WTC11 (cell line): ENCODE data around the gene MACROH2A2. TPM values are rescaled to one million over a fixed set of nuclear protein-coding genes. Genes with fewer than 3 reads are reported as not detected.

Experiments used
- ATAC-seq: fragments of 200-7000 bp; cut with Tn5 transposase; 2 replicates; pipeline ENCODE4 v1.10.0; 2021; ENCODE audit warnings: mild to moderate bottlenecking, moderate library complexity
- CTCF ChIA-PET: fragments of 300-600 bp; sonication (Branson Sonifier 250); formaldehyde crosslinking; loops from one replicate; lab custom pipeline; 2021; ENCODE audit warnings: antibody characterized with exemption; lab: Charles Lee
- POLR2A ChIA-PET: fragments of 350-600 bp; sonication (Branson Sonifier 250); formaldehyde crosslinking; loops from one replicate; lab custom pipeline; 2021; ENCODE audit warnings: antibody characterized with exemption; lab: Charles Lee
- DNase-seq: peaks from one replicate; pipeline ENCODE4 v3.0.0; 2021; ENCODE audit warnings: low spot score
- H3K27ac Mint-ChIP-seq: 2 replicates; pipeline ENCODE4 v1.8.0; 2021; ENCODE audit warnings: mixed read lengths
- H3K27me3 Mint-ChIP-seq: 2 replicates; pipeline ENCODE4 v1.8.0; 2021; ENCODE audit warnings: low read depth, mild to moderate bottlenecking, moderate library complexity, mixed read lengths
- H3K36me3 Mint-ChIP-seq: 2 replicates; pipeline ENCODE4 v1.8.0; 2021; ENCODE audit warnings: mixed read lengths
- H3K4me1 Mint-ChIP-seq: 2 replicates; pipeline ENCODE4 v1.8.0; 2022; ENCODE audit warnings: mixed read lengths
- H3K4me3 Mint-ChIP-seq: 2 replicates; pipeline ENCODE4 v1.8.0; 2021; ENCODE audit warnings: mild to moderate bottlenecking, moderate library complexity, mixed read lengths
- H3K9me3 Mint-ChIP-seq: 2 replicates; pipeline ENCODE4 v1.8.0; 2021; ENCODE audit warnings: mixed read lengths
- ATF6 ChIP-seq: sonication (generic); formaldehyde crosslinking; IDR thresholded peaks from 2 replicates; pipeline ENCODE4 v1.8.1; 2023; ENCODE audit warnings: mild to moderate bottlenecking, missing genetic modification reagents
- CREM ChIP-seq: sonication (generic); formaldehyde crosslinking; IDR thresholded peaks from 2 replicates; pipeline ENCODE4 v1.8.1; 2022; ENCODE audit warnings: mild to moderate bottlenecking, missing genetic modification reagents, moderate library complexity
- E2F5 ChIP-seq: sonication (generic); formaldehyde crosslinking; IDR thresholded peaks from 2 replicates; pipeline ENCODE4 v1.8.1; 2022; ENCODE audit warnings: mild to moderate bottlenecking, moderate library complexity, missing genetic modification reagents
- ERG ChIP-seq: fragments of 250-450 bp; sonication (Bioruptor Pico); IDR thresholded peaks from 2 replicates; pipeline ENCODE4 v1.8.0; 2021; ENCODE audit warnings: mild to moderate bottlenecking
- ESRRA ChIP-seq: sonication (generic); formaldehyde crosslinking; IDR thresholded peaks from 2 replicates; pipeline ENCODE4 v1.8.1; 2022; ENCODE audit warnings: mild to moderate bottlenecking, missing genetic modification reagents, borderline replicate concordance
- ETV6 ChIP-seq: sonication (generic); formaldehyde crosslinking; IDR thresholded peaks from 2 replicates; pipeline ENCODE4 v1.8.1; 2022; ENCODE audit warnings: mild to moderate bottlenecking, missing genetic modification reagents
- FOXJ3 ChIP-seq: sonication (generic); formaldehyde crosslinking; IDR thresholded peaks from 2 replicates; pipeline ENCODE4 v1.9.0; 2021; ENCODE audit warnings: missing genetic modification reagents, mild to moderate bottlenecking, borderline replicate concordance
- FOXK1 ChIP-seq: sonication (generic); formaldehyde crosslinking; IDR thresholded peaks from 2 replicates; pipeline ENCODE4 v1.8.0; 2022; ENCODE audit warnings: mild to moderate bottlenecking, moderate library complexity, missing genetic modification reagents
- HMGXB4 ChIP-seq: sonication (generic); formaldehyde crosslinking; IDR thresholded peaks from 2 replicates; pipeline ENCODE4 v1.8.1; 2023; ENCODE audit warnings: mild to moderate bottlenecking, moderate library complexity, missing genetic modification reagents
- MAX ChIP-seq: sonication (generic); formaldehyde crosslinking; IDR thresholded peaks from 2 replicates; pipeline ENCODE4 v1.8.0; 2022; ENCODE audit warnings: mild to moderate bottlenecking, missing genetic modification reagents
- MYBL2 ChIP-seq: sonication (generic); formaldehyde crosslinking; IDR thresholded peaks from 2 replicates; pipeline ENCODE4 v1.8.1; 2023; ENCODE audit warnings: mild to moderate bottlenecking, moderate library complexity, missing genetic modification reagents
- PRRX2 ChIP-seq: fragments of 250-450 bp; sonication (Bioruptor Pico); IDR thresholded peaks from 2 replicates; pipeline ENCODE4 v1.8.0; 2021; ENCODE audit warnings: mild to moderate bottlenecking
- RORB ChIP-seq: fragments of 250-450 bp; sonication (Bioruptor Pico); IDR thresholded peaks from 2 replicates; pipeline ENCODE4 v1.9.0; 2021; ENCODE audit warnings: mild to moderate bottlenecking
- SMAD4 ChIP-seq: sonication (generic); formaldehyde crosslinking; IDR thresholded peaks from 2 replicates; pipeline ENCODE4 v1.8.0; 2022; ENCODE audit warnings: mild to moderate bottlenecking, missing genetic modification reagents
- SOX15 ChIP-seq: fragments of 250-450 bp; sonication (Bioruptor Pico); IDR thresholded peaks from 2 replicates; pipeline ENCODE4 v1.9.0; 2021; ENCODE audit warnings: mild to moderate bottlenecking
- SP1 ChIP-seq: sonication (generic); formaldehyde crosslinking; conservative IDR thresholded peaks from 2 replicates; pipeline ENCODE4 v1.8.1; 2022; ENCODE audit warnings: missing genetic modification reagents
- TP53 ChIP-seq: sonication (generic); formaldehyde crosslinking; IDR thresholded peaks from 2 replicates; pipeline ENCODE4 v1.8.1; 2023; ENCODE audit warnings: mild to moderate bottlenecking, missing genetic modification reagents
- USF1 ChIP-seq: sonication (generic); formaldehyde crosslinking; IDR thresholded peaks from 2 replicates; pipeline ENCODE4 v1.8.0; 2022; ENCODE audit warnings: mild to moderate bottlenecking, missing genetic modification reagents
- USF2 ChIP-seq: sonication (generic); formaldehyde crosslinking; IDR thresholded peaks from 2 replicates; pipeline ENCODE4 v1.8.1; 2023; ENCODE audit warnings: mild to moderate bottlenecking, missing genetic modification reagents, moderate library complexity
- ZBTB43 ChIP-seq: sonication (generic); formaldehyde crosslinking; IDR thresholded peaks from 2 replicates; pipeline ENCODE4 v1.8.1; 2023; ENCODE audit warnings: mild to moderate bottlenecking, missing genetic modification reagents
- ZNF121 ChIP-seq: sonication (generic); formaldehyde crosslinking; IDR thresholded peaks from 2 replicates; pipeline ENCODE4 v1.8.0; 2023; ENCODE audit warnings: missing genetic modification reagents
- ZNF138 ChIP-seq: sonication (generic); formaldehyde crosslinking; conservative IDR thresholded peaks from 2 replicates; pipeline ENCODE4 v1.8.1; 2022; ENCODE audit warnings: mild to moderate bottlenecking, moderate library complexity, missing genetic modification reagents
- ZNF396 ChIP-seq: fragments of 250-450 bp; sonication (Bioruptor Pico); IDR thresholded peaks from 2 replicates; pipeline ENCODE4 v1.8.0; 2021; ENCODE audit warnings: mild to moderate bottlenecking, moderate library complexity, borderline replicate concordance
- ZNF416 ChIP-seq: fragments of 250-450 bp; sonication (Bioruptor Pico); IDR thresholded peaks from 2 replicates; pipeline ENCODE4 v1.9.0; 2021; ENCODE audit warnings: mild to moderate bottlenecking, inconsistent platforms
- ZNF423 ChIP-seq: fragments of 250-450 bp; sonication (Bioruptor Pico); IDR thresholded peaks from 2 replicates; pipeline ENCODE4 v2.1.2; 2022; ENCODE audit warnings: mild to moderate bottlenecking, moderate library complexity
- total RNA-seq: library from RNA; stranded (reverse); gene quantifications from 3 replicates; pipeline ENCODE4 v1.2.3, GENCODE V29; 2021

MACROH2A2 gene
- total RNA-seq, 1 experiment from 2014 or later: 35.4 TPM

- ChIA-PET POLR2A (interaction anchor here (0.6 to 1.8 kb wide), 18 partner anchors 10 to 1510 kb away, joined by 3 to 19 read pairs (median 4); partner anchors contain the start of gene SAR1A), CTCF (interaction anchor here (0.6 to 4.0 kb wide), 71 partner anchors 9 to 697 kb away, joined by 3 to 79 read pairs (median 4); partner anchors contain the start of genes MACROH2A2, NPFFR1, PPA1 and SAR1A)
- no peaks in the 10 kb centered on the region for H3K27me3 Mint-ChIP-seq
- H3K36me3 Mint-ChIP-seq: peaks cover 12% of the 10 kb centered on the region
- peak within 1 kb of the TSS; percentile 96 for H3K27ac Mint-ChIP-seq
- peaks cover 16% of the 10 kb centered on the region for H3K4me1 Mint-ChIP-seq
- peak within 1 kb of the TSS; percentile 78 for H3K4me3 Mint-ChIP-seq
- DNase-seq: peak; percentile 98
- peak; percentile 93 for ATAC-seq
- no peaks in the 10 kb centered on the region for H3K9me3 Mint-ChIP-seq
- TF ChIP-seq MAX (CRISPR knock-in tag) (peak; percentile 77), ZNF423 (CRISPR knock-in tag) (no peak), MYBL2 (CRISPR knock-in tag) (peak; percentile 58; the same call in 1 of the 2 replicates), ZNF138 (CRISPR knock-in tag) (peak; percentile 34; the same call in 1 of the 2 replicates), ESRRA (peak; percentile 80; the same call in 1 of the 2 replicates), SOX15 (CRISPR knock-in tag) (no peak), PRRX2 (CRISPR knock-in tag) (no peak), HMGXB4 (CRISPR knock-in tag) (peak; percentile 87), USF1 (CRISPR knock-in tag) (0 out of 2 replicates have a peak, but pooled peaks have one; percentile 21), USF2 (CRISPR knock-in tag) (0 out of 2 replicates have a peak, but pooled peaks have one; percentile 10), SP1 (CRISPR knock-in tag) (peak; percentile 16; the same call in 1 of the 2 replicates), ZNF121 (CRISPR knock-in tag) (0 out of 2 replicates have a peak, but pooled peaks have one; percentile 13), ETV6 (CRISPR knock-in tag) (peak; percentile 33; the same call in 1 of the 2 replicates), ERG (peak; percentile 69; the same call in 1 of the 2 replicates), FOXJ3 (CRISPR knock-in tag) (no peak), TP53 (CRISPR knock-in tag) (peak; percentile 10; the same call in 1 of the 2 replicates), CREM (peak; percentile 4; the same call in 1 of the 2 replicates), ZNF416 (CRISPR knock-in tag) (peak; percentile 36; the same call in 1 of the 2 replicates), E2F5 (CRISPR knock-in tag) (peak; percentile 37; the same call in 1 of the 2 replicates), ZBTB43 (CRISPR knock-in tag) (no peak), ATF6 (CRISPR knock-in tag) (no peak), ZNF396 (CRISPR knock-in tag) (no peak), RORB (no peak), FOXK1 (CRISPR knock-in tag) (no peak), SMAD4 (CRISPR knock-in tag) (0 out of 2 replicates have a peak, but pooled peaks have one; percentile 18)
Observed at GRCh38 chr10:70146489-70147258, 94.0 kb downstream of the MACROH2A2 start, which contains the start of gene TYSND1. Gene TYSND1 (minus strand): TSS chr10:70146700. CDS start chr10:70146586, 114 bp downstream.
